Measurements from ENCODE around the gene CPSF3.

GRCh38 chr2:9440058-9440727, 16.7 kb downstream of the CPSF3 start:
- TF ChIP-seq CTCF (IDR thresholded peaks at IDR 0.05; ENCODE audit: insufficient read depth, low read length, poor library complexity, severe bottlenecking) (no peak), EZH2phosphoT487 (conservative IDR thresholded peaks at IDR 0.05; ENCODE audit: low read length) (no peak)
